Measurements from ENCODE around the gene CFL2. TPM values are rescaled to one million over a fixed set of nuclear protein-coding genes. Genes with fewer than 3 reads are reported as not detected.
A peak's percentile ranks its signal among the peaks of the same experiment; 100 is the strongest.

CFL2 gene
- total RNA-seq, 1 experiment from 2014 or later = 13.9 TPM

- H2AFZ ChIP-seq (ENCODE audit: low read length) = peak overlapping the region; percentile 48
- H3K18ac ChIP-seq (ENCODE audit: insufficient read length, low read depth, low read length) = no peak overlapping the region
- Mint-ChIP-seq H3K27ac (no peak overlapping the region; a peak in 1 of 7 replicates), H3K9me3 (no peaks in the 10 kb centered on the region; a peak in 1 of 5 replicates), H3K27me3 (ENCODE audit: low read depth) (peaks cover under 1% of the 10 kb centered on the region; the same call in 1 of the 2 replicates), H3K36me3 (ENCODE audit: insufficient read depth in 1 of 3, low read depth in 3 of 3) (peaks cover 0 to 4% (median 0%) of the 10 kb centered on the region in 3 experiments; a peak in 1 of 7 replicates), H3K4me3 (no peak overlapping the region), H3K4me1 (peaks cover 14 to 16% of the 10 kb centered on the region in 2 experiments)
- H4K20me1 ChIP-seq (ENCODE audit: control insufficient read depth, insufficient read depth, insufficient read length) = no peaks in the 10 kb centered on the region
- WGBS (ENCODE audit: extremely low coverage, insufficient read length, low lambda C conversion rate) = no CpG with 5 or more reads among the region's 7 CpGs
- H2BK20ac ChIP-seq (ENCODE audit: low read depth, low read length, poor library complexity, severe bottlenecking) = no peak overlapping the region
- no peaks in the 10 kb centered on the region for H3K27me3 ChIP-seq (ENCODE audit: insufficient read depth, low read length)
- H3K4me1 ChIP-seq (ENCODE audit: insufficient read depth, low read length) = peaks cover 3% of the 10 kb centered on the region; the same call in 1 of the 2 replicates
- no peak overlapping the region for H3K27ac ChIP-seq (ENCODE audit: insufficient read length, low read depth, low read length)
- H3K79me1 ChIP-seq (ENCODE audit: insufficient read depth, low read depth, low read length, poor library complexity, severe bottlenecking) = no peaks in the 10 kb centered on the region
- H3K4me2 ChIP-seq (ENCODE audit: insufficient read depth, insufficient read length, low read length) = no peak overlapping the region
- no peak overlapping the region for H3K4ac ChIP-seq (ENCODE audit: low read depth, low read length)
- no peaks in the 10 kb centered on the region for H3K9me3 ChIP-seq (ENCODE audit: control insufficient read depth, low read depth, low read length)
- no peak overlapping the region for H4K8ac ChIP-seq (replicated peaks; ENCODE audit: insufficient read length, low read depth, low read length)
- H3K23ac ChIP-seq (ENCODE audit: insufficient read length, low read depth, low read length) = no peak overlapping the region
- no peak overlapping the region for H3K14ac ChIP-seq (ENCODE audit: insufficient read depth, low read length)
- no peak overlapping the region for H2AK5ac ChIP-seq (ENCODE audit: insufficient read length, low read length)
- H3K9ac ChIP-seq (ENCODE audit: extremely low read depth, insufficient read length, low read length) = no peak overlapping the region
- no peak overlapping the region for H3T11ph ChIP-seq (ENCODE audit: low read length)
- H3K56ac ChIP-seq (ENCODE audit: insufficient read length, low read depth, low read length) = no peak overlapping the region
- no peak overlapping the region for H4K91ac ChIP-seq (ENCODE audit: insufficient read length, low read depth, low read length)
- no peaks in the 10 kb centered on the region for H3K79me2 ChIP-seq (ENCODE audit: insufficient read depth, low read length)
- no peak overlapping the region for H2BK120ac ChIP-seq (ENCODE audit: low read depth, low read length, poor library complexity, severe bottlenecking)
- H4K5ac ChIP-seq (ENCODE audit: insufficient read length, low read depth, low read length) = no peak overlapping the region
- no peak overlapping the region for H2BK12ac ChIP-seq (ENCODE audit: insufficient read length, low read depth, low read length)
- no peaks in the 10 kb centered on the region for H3K23me2 ChIP-seq (ENCODE audit: insufficient read length, low read depth, low read length, poor library complexity, severe bottlenecking)
- TF ChIP-seq CTCF (conservative IDR thresholded peaks at IDR 0.05) = no peak
- no peak for DNase-seq
- H2BK15ac ChIP-seq (ENCODE audit: low read depth, low read length) = no peak overlapping the region; the same call in 1 of the 2 replicates
- H2BK5ac ChIP-seq (ENCODE audit: insufficient read length, low read length) = no peak overlapping the region
Observed at GRCh38 chr14:34676516-34677211, 37.7 kb downstream of the CFL2 start.

All from H9 (cell line).